Prostate gland (tissue), 2 donors: Measurements from ENCODE around the gene GNA12.

Experiments used
- CTCF ChIP-seq, 4 experiments: fragments of 200-600 bp in 2 of 4; fragments of 450-650 bp in 2 of 4; sonication (generic) in 2 of 4; IDR thresholded peaks; 1 replicate in 3 of 4; 2 replicates in 1 of 4; pipeline ENCODE4 v1.5.1; 2016 to 2019; ENCODE audit warnings: antibody characterized with exemption in 4 of 4, mild to moderate bottlenecking in 2 of 4, moderate library complexity in 2 of 4
- POLR2A ChIP-seq: fragments of 450-650 bp; IDR thresholded peaks from one replicate; pipeline ENCODE4 v1.6.1; 2016; ENCODE audit warnings: antibody characterized with exemption, mild to moderate bottlenecking
- POLR2AphosphoS5 ChIP-seq: sonication (generic); formaldehyde crosslinking; IDR thresholded peaks from one replicate; pipeline ENCODE4 v1.6.1; 2017; ENCODE audit warnings: antibody characterized with exemption

DNA sequence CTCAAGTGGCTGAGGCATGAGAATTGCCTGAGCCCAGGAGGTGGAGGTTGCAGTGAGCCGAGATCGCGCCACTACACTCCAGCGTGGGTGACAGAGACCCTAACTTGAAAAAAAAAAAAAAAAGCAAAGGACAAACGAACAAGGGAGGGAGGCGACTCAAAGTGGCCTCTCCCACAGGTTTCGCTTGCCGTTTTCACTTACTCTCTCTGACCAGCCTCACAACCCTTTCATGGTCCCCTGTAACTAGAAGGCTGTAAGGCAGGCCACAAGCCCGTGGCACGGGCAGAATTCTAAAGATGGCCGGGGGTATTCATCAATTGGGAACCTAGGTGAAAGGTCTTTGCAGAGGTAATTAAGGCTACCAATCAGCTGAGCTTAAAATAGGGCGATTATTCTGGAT lies 25.5 kb downstream of the GNA12 start:
- no peak for TF ChIP-seq CTCF (IDR thresholded peaks at IDR 0.05)
- no peak for TF ChIP-seq POLR2A
- no peak for TF ChIP-seq POLR2AphosphoS5
